ENCODE results near the gene SCN9A.

Gene SCN9A

GRCh38 chr2:166341426-166341825, 34.3 kb downstream of the SCN9A start:
- ChIA-PET POLR2A (no interaction called here), CTCF (interaction anchor here (1.1 kb wide), 1 partner anchor 44 kb away, joined by 3 read pairs; no protein-coding TSS in a partner anchor)
- TF ChIP-seq CTCF (IDR thresholded peaks at IDR 0.05; ENCODE audit: control extremely low read depth, extremely low read depth, low read depth, missing control alignments), result no peak
- DNase-seq (ENCODE audit: extremely low spot score), result no peak

- ChIA-PET POLR2A (no interaction called here), CTCF (interaction anchor here (0.8 kb wide), 1 partner anchor 15 kb away, joined by 3 read pairs; no protein-coding TSS in a partner anchor)
Measured at GRCh38 chr2:166338831-166339339, 36.9 kb downstream of the SCN9A start.

GRCh38 chr2:166337932-166338331, 37.8 kb downstream of the SCN9A start:
- CTCF ChIA-PET, result interaction anchor here (0.9 kb wide), 1 partner anchor 13 kb away, joined by 3 read pairs; no protein-coding TSS in a partner anchor
- POLR2A ChIA-PET, result no interaction called here
- DNase-seq (ENCODE audit: extremely low spot score), result no peak
- no peak for TF ChIP-seq CTCF (IDR thresholded peaks at IDR 0.05; ENCODE audit: control extremely low read depth, extremely low read depth, low read depth, missing control alignments)

More at GRCh38 chr2:166338831-166339339, 36.9 kb downstream of the SCN9A start:
- no peak for DNase-seq (ENCODE audit: extremely low spot score)
- TF ChIP-seq CTCF (IDR thresholded peaks at IDR 0.05; ENCODE audit: control extremely low read depth, extremely low read depth, low read depth, missing control alignments), result no peak

- DNase-seq (ENCODE audit: extremely low spot score), result no peak
- CTCF ChIA-PET, result interaction anchor here (1.0 kb wide), 1 partner anchor 15 kb away, joined by 3 read pairs; no protein-coding TSS in a partner anchor
- POLR2A ChIA-PET, result no interaction called here
- TF ChIP-seq CTCF (IDR thresholded peaks at IDR 0.05; ENCODE audit: control extremely low read depth, extremely low read depth, low read depth, missing control alignments), result no peak
Measured at GRCh38 chr2:166335284-166335683, 40.5 kb downstream of the SCN9A start.

GRCh38 chr2:166334805-166335204, 40.9 kb downstream of the SCN9A start:
- no peak for DNase-seq (ENCODE audit: extremely low spot score)
- TF ChIP-seq CTCF (IDR thresholded peaks at IDR 0.05; ENCODE audit: control extremely low read depth, extremely low read depth, low read depth, missing control alignments), result no peak
- CTCF ChIA-PET, result interaction anchor here (1.0 kb wide), 1 partner anchor 15 kb away, joined by 3 read pairs; no protein-coding TSS in a partner anchor

GRCh38 chr2:166333801-166334200, 41.9 kb downstream of the SCN9A start:
- POLR2A ChIA-PET, result no interaction called here
- no peak for TF ChIP-seq CTCF (IDR thresholded peaks at IDR 0.05; ENCODE audit: control extremely low read depth, extremely low read depth, low read depth, missing control alignments)
- DNase-seq (ENCODE audit: extremely low spot score), result no peak
- CTCF ChIA-PET, result no interaction called here

More at GRCh38 chr2:166334805-166335204, 40.9 kb downstream of the SCN9A start:
- POLR2A ChIA-PET, result no interaction called here
